Activated CD4-positive, alpha-beta T cell treated with anti-CD3 and anti-CD28 coated beads, Interleukin-2, Interleukin-6, amounts not matched to agents 100 ng/mL and 50 ng/mL, durations not matched to agents 16 hours and 8 hours (primary cell): Measurements from ENCODE around the gene TMEM63C.

Experiments used
- DNase-seq: peaks from one replicate; pipeline ENCODE4 v3.0.0-alpha.2; 2020

Gene TMEM63C

DNA sequence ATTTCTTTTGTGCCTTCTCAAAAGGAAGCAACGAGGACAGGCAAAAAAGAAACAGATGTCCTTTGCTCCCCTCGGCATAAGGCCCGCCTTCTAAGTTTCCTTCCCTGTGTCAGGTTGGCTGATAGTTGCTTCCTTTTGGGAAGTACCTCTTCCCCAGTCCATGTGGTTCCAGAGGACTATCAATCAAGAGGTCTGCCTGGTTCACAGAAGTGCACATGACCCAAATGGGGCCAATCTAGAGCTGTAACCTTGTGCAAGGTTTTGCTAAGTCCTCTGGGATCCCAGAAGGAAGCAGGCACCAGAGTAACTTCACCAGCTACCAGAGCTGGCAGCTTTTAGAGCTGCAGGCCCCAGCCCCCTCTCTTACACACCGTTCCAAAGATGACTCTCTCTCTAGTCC is 42.6 kb downstream of the TMEM63C start:
- DNase-seq: no peak

- no peak for DNase-seq
Observed at GRCh38 chr14:77225254-77225653, 43.7 kb downstream of the TMEM63C start.

DNA sequence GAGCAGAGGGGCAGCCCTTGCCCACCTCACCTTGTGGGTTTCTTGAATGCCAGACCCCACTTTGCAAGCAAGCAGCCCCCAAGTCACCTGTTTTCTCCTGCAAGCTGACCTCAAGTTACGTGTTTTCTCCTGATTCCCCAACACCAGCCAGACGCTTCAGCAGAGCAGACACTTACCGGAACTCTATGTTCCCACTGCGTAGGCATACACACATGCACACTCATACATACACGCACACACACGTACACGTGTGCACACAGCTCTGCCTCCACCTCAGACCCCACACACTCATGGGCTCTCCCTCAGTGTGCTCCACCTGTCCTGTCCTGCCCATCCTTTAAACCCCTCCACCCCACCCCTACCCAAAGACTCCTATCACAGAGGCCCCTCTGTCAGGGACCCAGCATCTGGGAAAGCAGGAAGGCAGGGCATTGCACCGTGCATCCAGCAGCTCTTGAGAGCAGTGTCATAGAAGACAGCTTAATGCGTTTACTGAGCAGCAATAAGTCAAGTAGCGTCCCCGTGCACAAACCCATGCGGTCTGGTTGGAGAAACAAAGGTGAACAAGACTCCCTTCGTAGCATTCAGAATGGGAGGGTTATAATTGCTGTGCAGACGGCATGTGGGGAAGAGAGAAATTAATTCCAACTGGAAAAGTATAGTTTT is 44.4 kb downstream of the TMEM63C start:
- DNase-seq: no peak

- DNase-seq: no peak
Observed at GRCh38 chr14:77228056-77228455, 46.5 kb downstream of the TMEM63C start.

GRCh38 chr14:77230914-77231313 is 49.3 kb downstream of the TMEM63C start:
- no peak for DNase-seq

DNA sequence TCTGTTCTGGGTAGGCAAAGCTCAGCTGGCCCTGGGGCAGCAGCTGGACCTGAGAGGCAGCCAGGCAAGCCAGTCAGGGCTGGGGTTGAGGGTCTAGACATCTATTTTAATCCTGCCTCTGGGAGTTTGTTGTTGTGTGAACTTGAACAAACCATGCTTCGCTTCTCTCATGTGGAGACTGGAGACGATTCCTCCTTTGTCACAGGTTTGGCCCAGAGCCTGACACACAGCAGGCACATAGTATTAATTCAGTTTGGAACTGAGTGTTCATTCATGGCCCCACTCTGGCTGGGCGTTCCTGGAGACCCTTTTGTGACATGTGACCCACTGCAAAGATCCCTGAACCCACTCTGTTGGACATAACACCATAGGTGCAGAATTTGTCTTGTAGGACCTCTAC is 50.1 kb downstream of the TMEM63C start:
- DNase-seq: no peak

- no peak for DNase-seq
Observed at GRCh38 chr14:77236814-77237213, 55.2 kb downstream of the TMEM63C start.

GRCh38 chr14:77238356-77238755 is 56.8 kb downstream of the TMEM63C start:
- no peak for DNase-seq

GRCh38 chr14:77238996-77239395 is 57.4 kb downstream of the TMEM63C start:
- no peak for DNase-seq

GRCh38 chr14:77239412-77239811 is 57.8 kb downstream of the TMEM63C start:
- no peak for DNase-seq

- no peak for DNase-seq
Observed at GRCh38 chr14:77240336-77240915, 58.8 kb downstream of the TMEM63C start.

GRCh38 chr14:77241955-77242354 is 60.4 kb downstream of the TMEM63C start:
- no peak for DNase-seq

DNA sequence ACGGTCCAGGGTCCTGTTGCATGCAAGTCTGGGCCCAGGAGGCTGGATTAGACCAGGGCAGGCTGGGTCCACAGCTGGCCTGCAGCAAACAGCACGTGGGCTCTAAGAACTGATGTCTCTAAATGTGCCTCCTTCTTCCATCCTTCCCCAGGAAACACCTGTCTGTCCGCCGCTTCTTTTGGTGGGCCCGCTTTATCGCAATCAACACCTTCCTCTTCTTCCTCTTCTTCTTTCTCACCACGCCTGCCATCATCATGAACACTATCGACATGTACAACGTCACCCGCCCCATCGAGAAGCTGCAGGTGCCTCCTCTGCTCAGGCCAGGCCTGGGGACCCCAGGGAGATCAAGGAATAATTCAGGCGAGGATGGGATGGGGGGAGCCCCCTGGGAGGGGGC is 61.2 kb downstream of the TMEM63C start:
- DNase-seq: no peak

GRCh38 chr14:77243853-77244252 is 62.3 kb downstream of the TMEM63C start:
- no peak for DNase-seq

DNA sequence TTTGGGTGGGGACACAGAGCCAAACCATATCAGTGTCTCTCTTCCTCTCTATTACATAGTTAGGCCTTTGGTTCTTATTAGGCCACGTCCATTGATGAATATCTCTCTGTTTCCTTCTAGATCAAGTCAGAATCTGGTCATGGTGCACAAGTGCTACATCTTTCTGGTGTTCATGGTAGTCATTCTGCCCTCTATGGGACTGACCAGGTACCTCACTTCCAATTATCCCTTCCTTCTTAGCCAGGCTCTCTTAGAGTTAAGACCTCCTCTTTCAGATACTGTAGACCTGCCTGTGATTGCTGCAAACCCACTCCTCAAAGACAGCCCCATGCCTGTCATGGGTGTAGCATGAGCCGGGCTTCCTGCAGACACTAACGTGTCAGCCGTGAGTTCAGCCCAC is 64.2 kb downstream of the TMEM63C start:
- DNase-seq: no peak

- no peak for DNase-seq
Observed at GRCh38 chr14:77246784-77247183, 65.2 kb downstream of the TMEM63C start.

DNA sequence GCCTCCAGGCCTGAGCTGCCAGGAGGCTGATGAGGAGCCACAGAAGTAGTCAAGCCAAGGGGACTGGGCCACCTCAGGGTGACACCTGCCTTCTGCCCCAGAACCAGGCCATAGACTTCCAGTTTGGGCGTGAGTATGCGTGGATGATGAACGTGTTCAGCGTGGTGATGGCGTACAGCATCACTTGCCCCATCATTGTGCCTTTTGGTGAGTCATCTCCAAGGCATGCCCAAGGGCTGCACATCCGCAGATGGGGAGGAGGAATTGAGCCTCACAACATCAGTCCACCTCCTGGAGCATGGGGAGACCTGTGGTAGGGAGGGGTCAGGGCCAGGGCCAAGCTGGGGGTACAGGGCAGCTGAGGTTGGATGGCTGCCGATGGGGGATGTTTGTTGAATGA is 67.1 kb downstream of the TMEM63C start:
- DNase-seq: no peak

DNA sequence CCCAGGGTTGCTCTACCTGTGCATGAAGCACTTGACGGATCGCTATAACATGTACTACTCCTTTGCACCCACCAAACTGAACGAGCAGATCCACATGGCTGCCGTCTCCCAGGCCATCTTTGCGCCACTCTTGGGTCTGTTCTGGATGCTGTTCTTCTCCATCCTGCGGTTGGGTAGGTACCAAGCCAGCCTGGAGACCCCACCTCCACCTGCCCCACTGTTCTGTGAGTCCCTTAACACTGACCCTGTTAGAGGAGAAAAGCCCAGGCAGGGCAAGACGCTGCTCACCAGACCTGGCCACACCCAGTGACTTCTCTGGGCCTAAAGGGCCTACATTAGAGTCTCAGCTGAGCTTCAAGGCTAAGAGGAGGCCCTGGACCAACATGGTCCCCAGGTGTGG is 67.7 kb downstream of the TMEM63C start:
- DNase-seq: no peak

GRCh38 chr14:77250927-77251326 is 69.3 kb downstream of the TMEM63C start:
- no peak for DNase-seq

DNA sequence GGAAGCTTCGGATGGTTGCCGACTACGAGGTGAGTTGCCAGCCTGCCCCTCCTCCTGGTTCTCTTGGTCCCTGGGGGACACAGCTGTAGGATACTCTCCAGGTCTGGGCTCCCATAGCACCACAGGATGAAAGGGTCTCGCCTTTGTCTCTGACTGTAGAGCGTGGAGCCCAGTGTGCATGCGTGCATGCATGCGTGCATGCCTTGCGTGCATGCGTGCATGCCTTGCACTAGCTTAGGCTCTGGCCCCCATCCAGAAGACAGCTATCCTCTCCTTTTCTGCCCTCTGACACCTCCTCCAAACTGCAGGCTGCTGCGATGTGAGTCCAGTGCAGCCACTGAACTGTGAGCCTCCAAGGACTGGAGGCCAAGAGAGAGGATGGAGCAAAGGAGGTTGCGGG is 70.3 kb downstream of the TMEM63C start:
- DNase-seq: no peak

GRCh38 chr14:77253333-77254190 is 72.0 kb downstream of the TMEM63C start:
- DNase-seq: no peak

DNA sequence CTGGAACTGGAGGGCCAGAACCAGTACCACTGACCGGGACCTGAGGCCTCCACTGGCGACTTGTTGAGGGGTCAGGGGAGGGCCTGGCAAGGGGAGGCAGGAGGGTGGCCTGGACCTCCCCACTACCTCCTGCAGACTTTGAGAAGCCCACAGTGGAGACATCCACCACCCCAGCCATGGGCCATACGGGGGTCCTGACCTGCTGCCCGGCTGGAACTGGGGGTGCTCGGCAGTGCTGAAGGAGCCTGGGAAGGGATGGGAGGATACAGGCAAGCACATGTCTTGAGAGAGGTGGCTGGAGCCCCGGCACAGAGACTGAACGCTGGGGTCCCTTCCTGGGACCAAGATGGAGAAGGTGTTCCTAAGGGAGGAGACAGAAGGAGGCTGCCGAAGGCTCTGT is 75.1 kb downstream of the TMEM63C start:
- DNase-seq: no peak

GRCh38 chr14:77257700-77258099 is 76.1 kb downstream of the TMEM63C start:
- no peak for DNase-seq

DNA sequence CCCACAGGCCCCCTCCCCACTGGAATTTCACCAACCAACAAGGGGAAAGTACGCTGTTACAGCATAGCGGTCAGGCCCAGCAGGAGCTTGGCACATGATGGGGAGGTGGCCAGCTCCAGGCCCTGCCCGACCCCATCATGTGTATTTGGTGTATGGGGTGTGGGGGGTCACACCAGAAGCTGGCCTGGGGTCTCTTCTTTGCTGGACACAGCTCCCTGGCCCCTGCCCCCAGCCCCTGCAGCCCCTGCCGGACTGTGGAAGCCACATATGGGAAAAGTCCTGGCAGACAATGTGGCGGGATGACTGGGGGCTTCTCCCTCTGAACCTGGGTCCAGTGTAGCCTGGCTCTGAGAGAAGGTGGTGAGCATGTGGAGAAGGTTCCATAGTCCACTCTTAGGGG is 77.0 kb downstream of the TMEM63C start:
- no peak for DNase-seq
